NOMO-1 treated with dmso at 0.1 percent for 144 hours (cell line): Measurements from ENCODE around the gene HOXD4.

Source experiments
- DNase-seq: peaks from one replicate; lab custom pipeline; 2025; ENCODE audit not compliant: unreplicated experiment; lab: John Stamatoyannopoulos, UW

Gene HOXD4

GRCh38 chr2:176126929-176127773 is 24.2 kb upstream of the HOXD4 start:
- no peak for DNase-seq

GRCh38 chr2:176127774-176128072 is 23.6 kb upstream of the HOXD4 start:
- no peak for DNase-seq

GRCh38 chr2:176128172-176128981 is 23.0 kb upstream of the HOXD4 start:
- no peak for DNase-seq

- DNase-seq, result no peak
These were observed 22.2 kb upstream of the HOXD4 start, which contains the start of gene HOXD8 for GRCh38 chr2:176128982-176129796. HOXD8 (plus strand) TSS chr2:176129705; CDS start chr2:176130367, 662 bp downstream.

- DNase-seq, result no peak
These were observed 21.6 kb upstream of the HOXD4 start for GRCh38 chr2:176129813-176130146.

- no peak for DNase-seq
These were observed 21.0 kb upstream of the HOXD4 start for GRCh38 chr2:176130147-176130956.

- DNase-seq, result no peak
These were observed 20.1 kb upstream of the HOXD4 start for GRCh38 chr2:176130957-176131847.

GRCh38 chr2:176131848-176132158 is 19.5 kb upstream of the HOXD4 start:
- no peak for DNase-seq

GRCh38 chr2:176132205-176133171 is 18.9 kb upstream of the HOXD4 start:
- no peak for DNase-seq

- no peak for DNase-seq
These were observed 18.0 kb upstream of the HOXD4 start for GRCh38 chr2:176133389-176133788.

- DNase-seq, result no peak
These were observed 17.3 kb upstream of the HOXD4 start for GRCh38 chr2:176134035-176134434.

GRCh38 chr2:176135035-176135440 is 16.3 kb upstream of the HOXD4 start:
- no peak for DNase-seq

GRCh38 chr2:176136374-176137251 is 14.7 kb upstream of the HOXD4 start:
- no peak for DNase-seq

GRCh38 chr2:176137252-176137580 is 14.1 kb upstream of the HOXD4 start:
- DNase-seq, result no peak

- DNase-seq, result no peak
These were observed 13.4 kb upstream of the HOXD4 start for GRCh38 chr2:176137906-176138305.

GRCh38 chr2:176138526-176138922 is 12.8 kb upstream of the HOXD4 start:
- no peak for DNase-seq

GRCh38 chr2:176138923-176139660 is 12.3 kb upstream of the HOXD4 start:
- DNase-seq, result no peak
